WTC11 (cell line): ENCODE measurements around the gene GIPC1. TPM values are rescaled to one million over a fixed set of nuclear protein-coding genes. Genes with fewer than 3 reads are reported as not detected.

ENCODE experiments used
- ATAC-seq: fragments of 200-7000 bp; cut with Tn5 transposase; 2 replicates; pipeline ENCODE4 v1.10.0; 2021; ENCODE audit warnings: mild to moderate bottlenecking, moderate library complexity
- CTCF ChIA-PET: fragments of 300-600 bp; sonication (Branson Sonifier 250); formaldehyde crosslinking; loops from one replicate; lab custom pipeline; 2021; ENCODE audit warnings: antibody characterized with exemption; lab: Charles Lee
- POLR2A ChIA-PET: fragments of 350-600 bp; sonication (Branson Sonifier 250); formaldehyde crosslinking; loops from one replicate; lab custom pipeline; 2021; ENCODE audit warnings: antibody characterized with exemption; lab: Charles Lee
- DNase-seq: peaks from one replicate; pipeline ENCODE4 v3.0.0; 2021; ENCODE audit warnings: low spot score
- H3K27ac Mint-ChIP-seq: 2 replicates; pipeline ENCODE4 v1.8.0; 2021; ENCODE audit warnings: mixed read lengths
- H3K27me3 Mint-ChIP-seq: 2 replicates; pipeline ENCODE4 v1.8.0; 2021; ENCODE audit warnings: low read depth, mild to moderate bottlenecking, moderate library complexity, mixed read lengths
- H3K36me3 Mint-ChIP-seq: 2 replicates; pipeline ENCODE4 v1.8.0; 2021; ENCODE audit warnings: mixed read lengths
- H3K4me1 Mint-ChIP-seq: 2 replicates; pipeline ENCODE4 v1.8.0; 2022; ENCODE audit warnings: mixed read lengths
- H3K4me3 Mint-ChIP-seq: 2 replicates; pipeline ENCODE4 v1.8.0; 2021; ENCODE audit warnings: mild to moderate bottlenecking, moderate library complexity, mixed read lengths
- H3K9me3 Mint-ChIP-seq: 2 replicates; pipeline ENCODE4 v1.8.0; 2021; ENCODE audit warnings: mixed read lengths
- AFF4 ChIP-seq: sonication (generic); formaldehyde crosslinking; IDR thresholded peaks from 2 replicates; pipeline ENCODE4 v1.8.1; 2023; ENCODE audit warnings: mild to moderate bottlenecking, missing genetic modification reagents, borderline replicate concordance
- ATF2 ChIP-seq: sonication (generic); formaldehyde crosslinking; IDR thresholded peaks from 2 replicates; pipeline ENCODE4 v1.8.1; 2022; ENCODE audit warnings: low read depth, missing genetic modification reagents, borderline replicate concordance
- CDX4 ChIP-seq: fragments of 250-450 bp; sonication (Bioruptor Pico); IDR thresholded peaks from 2 replicates; pipeline ENCODE4 v1.9.0; 2021; ENCODE audit warnings: moderate library complexity, mild to moderate bottlenecking, inconsistent platforms, borderline replicate concordance
- CREB1 ChIP-seq: sonication (generic); formaldehyde crosslinking; IDR thresholded peaks from 2 replicates; pipeline ENCODE4 v1.8.0; 2023; ENCODE audit warnings: mild to moderate bottlenecking, missing genetic modification reagents
- CREM ChIP-seq: sonication (generic); formaldehyde crosslinking; IDR thresholded peaks from 2 replicates; pipeline ENCODE4 v1.8.1; 2022; ENCODE audit warnings: mild to moderate bottlenecking, missing genetic modification reagents, moderate library complexity
- E2F5 ChIP-seq: sonication (generic); formaldehyde crosslinking; IDR thresholded peaks from 2 replicates; pipeline ENCODE4 v1.8.1; 2022; ENCODE audit warnings: mild to moderate bottlenecking, moderate library complexity, missing genetic modification reagents
- EMX1 ChIP-seq: fragments of 250-450 bp; sonication (Bioruptor Pico); IDR thresholded peaks from 2 replicates; pipeline ENCODE4 v1.8.0; 2021; ENCODE audit warnings: mild to moderate bottlenecking
- FOXJ3 ChIP-seq: sonication (generic); formaldehyde crosslinking; IDR thresholded peaks from 2 replicates; pipeline ENCODE4 v1.9.0; 2021; ENCODE audit warnings: missing genetic modification reagents, mild to moderate bottlenecking, borderline replicate concordance
- FOXP4 ChIP-seq: sonication (generic); formaldehyde crosslinking; IDR thresholded peaks from 2 replicates; pipeline ENCODE4 v1.8.0; 2022; ENCODE audit warnings: mild to moderate bottlenecking, missing genetic modification reagents
- GABPB1 ChIP-seq: sonication (generic); formaldehyde crosslinking; IDR thresholded peaks from 2 replicates; pipeline ENCODE4 v1.8.1; 2023; ENCODE audit warnings: mild to moderate bottlenecking, missing genetic modification reagents
- GTF2I ChIP-seq: fragments of 250-450 bp; sonication (Bioruptor Pico); conservative IDR thresholded peaks from 2 replicates; pipeline ENCODE4 v1.4.0; 2021; ENCODE audit warnings: mild to moderate bottlenecking
- NR3C1 ChIP-seq: sonication (generic); formaldehyde crosslinking; conservative IDR thresholded peaks from 2 replicates; pipeline ENCODE4 v1.8.1; 2023; ENCODE audit warnings: low read depth, mild to moderate bottlenecking, missing genetic modification reagents
- OVOL2 ChIP-seq: fragments of 250-450 bp; sonication (Bioruptor Pico); IDR thresholded peaks from 2 replicates; pipeline ENCODE4 v1.9.0; 2021; ENCODE audit warnings: mild to moderate bottlenecking, borderline replicate concordance
- PRRX2 ChIP-seq: fragments of 250-450 bp; sonication (Bioruptor Pico); IDR thresholded peaks from 2 replicates; pipeline ENCODE4 v1.8.0; 2021; ENCODE audit warnings: mild to moderate bottlenecking
- STAT6 ChIP-seq: sonication (generic); formaldehyde crosslinking; conservative IDR thresholded peaks from 2 replicates; pipeline ENCODE4 v1.8.1; 2023; ENCODE audit warnings: mild to moderate bottlenecking, low read depth, missing genetic modification reagents, moderate library complexity
- USF2 ChIP-seq: sonication (generic); formaldehyde crosslinking; IDR thresholded peaks from 2 replicates; pipeline ENCODE4 v1.8.1; 2023; ENCODE audit warnings: mild to moderate bottlenecking, missing genetic modification reagents, moderate library complexity
- ZBTB21 ChIP-seq: sonication (generic); formaldehyde crosslinking; IDR thresholded peaks from 2 replicates; pipeline ENCODE4 v1.8.1; 2023; ENCODE audit warnings: mild to moderate bottlenecking, missing genetic modification reagents, borderline replicate concordance
- ZMAT4 ChIP-seq: fragments of 250-450 bp; sonication (Bioruptor Pico); IDR thresholded peaks from 2 replicates; pipeline ENCODE4 v1.9.0; 2021; ENCODE audit warnings: mild to moderate bottlenecking
- ZNF121 ChIP-seq: sonication (generic); formaldehyde crosslinking; IDR thresholded peaks from 2 replicates; pipeline ENCODE4 v1.8.0; 2023; ENCODE audit warnings: missing genetic modification reagents
- total RNA-seq: library from RNA; stranded (reverse); gene quantifications from 3 replicates; pipeline ENCODE4 v1.2.3, GENCODE V29; 2021

The GIPC1 gene
- total RNA-seq, 1 experiment from 2014 or later = 76.5 TPM

- no peak for TF ChIP-seq CDX4
- TF ChIP-seq AFF4 = no peak
- TF ChIP-seq, all 79 proteins: peak for 0
Observed at GRCh38 chr19:14439014-14439413, 56.9 kb downstream of the GIPC1 start (continued).

- Mint-ChIP-seq H3K27ac (no peak overlapping the region), H3K4me3 (no peak overlapping the region), H3K4me1 (peaks cover 11% of the 10 kb centered on the region), H3K36me3 (peaks cover 10% of the 10 kb centered on the region), H3K27me3 (no peaks in the 10 kb centered on the region), H3K9me3 (no peaks in the 10 kb centered on the region)
- CTCF ChIA-PET = interaction anchor here (0.6 to 2.4 kb wide), 4 partner anchors 32 to 301 kb away, joined by 3 to 8 read pairs (median 4); partner anchors contain the start of gene ASF1B
- DNase-seq (no peak), ATAC-seq (no peak)
- TF ChIP-seq ZNF121 (peak; percentile 85), GTF2I (peak; percentile 47; the same call in 1 of the 2 replicates), EMX1 (no peak), OVOL2 (no peak), ATF2 (no peak), NR3C1 (CRISPR knock-in tag) (no peak)
- POLR2A ChIA-PET = interaction anchor here (0.7 kb wide), 1 partner anchor 516 kb away, joined by 4 read pairs; no protein-coding TSS in a partner anchor
Observed at GRCh38 chr19:14437578-14438140, 58.3 kb downstream of the GIPC1 start.

- Mint-ChIP-seq H3K36me3 (no peaks in the 10 kb centered on the region), H3K4me3 (no peak overlapping the region), H3K27ac (no peak overlapping the region), H3K4me1 (peaks cover 15% of the 10 kb centered on the region), H3K9me3 (no peaks in the 10 kb centered on the region), H3K27me3 (peaks cover 19% of the 10 kb centered on the region)
- CTCF ChIA-PET = interaction anchor here (0.6 to 1.7 kb wide), 5 partner anchors 29 to 269 kb away, joined by 3 to 8 read pairs (median 3); no protein-coding TSS in a partner anchor
- DNase-seq (no peak), ATAC-seq (no peak)
- POLR2A ChIA-PET = no interaction called here
- no peak for TF ChIP-seq CREM (CRISPR knock-in tag)
- no peak for TF ChIP-seq ZBTB21 (CRISPR knock-in tag)
- no peak for TF ChIP-seq PRRX2 (CRISPR knock-in tag)
- TF ChIP-seq ZMAT4 (CRISPR knock-in tag) = no peak
- no peak for TF ChIP-seq E2F5
- no peak for TF ChIP-seq FOXJ3 (CRISPR knock-in tag)
- TF ChIP-seq USF2 (CRISPR knock-in tag) = no peak
- no peak for TF ChIP-seq GABPB1 (CRISPR knock-in tag)
- no peak for TF ChIP-seq CREB1 (CRISPR knock-in tag)
- no peak for TF ChIP-seq STAT6
- TF ChIP-seq FOXP4 (CRISPR knock-in tag) = no peak
Observed at GRCh38 chr19:14435320-14436050, 60.4 kb downstream of the GIPC1 start.
